K562 (cell line): Measurements from ENCODE around the gene SERTAD1. TPM values are rescaled to one million over a fixed set of nuclear protein-coding genes. Genes with fewer than 3 reads are reported as not detected.

ENCODE experiments used
- ADNP ChIP-seq: fragments of 200-800 bp; sonication (Bioruptor generic); IDR thresholded peaks from 2 replicates; pipeline ENCODE4 v1.6.1; 2016; ENCODE audit warnings: missing genetic modification characterization, missing compliant biosample characterization
- BCL6 ChIP-seq: fragments of 250-450 bp; sonication (Bioruptor Pico); IDR thresholded peaks from 2 replicates; pipeline ENCODE4 v1.4.0; 2020
- BRD4 ChIP-seq: fragments of 200-600 bp; sonication (generic); IDR thresholded peaks from 2 replicates; pipeline ENCODE4 v1.6.1; 2017; ENCODE audit warnings: inconsistent platforms
- GATA2 ChIP-seq: sonication (generic); formaldehyde crosslinking; IDR thresholded peaks from 2 replicates; pipeline ENCODE4 v1.4.0; 2020; ENCODE audit warnings: mild to moderate bottlenecking, missing genetic modification reagents
- IRF9 ChIP-seq: fragments of 450-650 bp; IDR thresholded peaks from 2 replicates; pipeline ENCODE4 v1.6.1; 2016; ENCODE audit warnings: missing biosample characterization, missing genetic modification characterization
- NFXL1 ChIP-seq: fragments of 450-650 bp; formaldehyde crosslinking; IDR thresholded peaks from 2 replicates; pipeline ENCODE4 v1.4.0; 2021; ENCODE audit warnings: mild to moderate bottlenecking
- NR2C2 ChIP-seq, 2 experiments: fragments of 200-800 bp in 1 of 2; sonication (Bioruptor generic) in 1 of 2; sonication (generic) in 1 of 2; formaldehyde crosslinking in 1 of 2; IDR thresholded peaks; 2 replicates each; pipeline versions ENCODE4 v1.6.1 to v1.8.0; 2016 to 2022; ENCODE audit warnings: mild to moderate bottlenecking in 1 of 2, missing compliant biosample characterization in 1 of 2, missing genetic modification characterization in 1 of 2, missing genetic modification reagents in 1 of 2
- NRF1 ChIP-seq, 2 experiments: fragments of 450-650 bp; IDR thresholded peaks in 1 of 2; conservative IDR thresholded peaks in 1 of 2; 2 replicates each; pipeline ENCODE4 v1.6.1; 2014; ENCODE audit warnings: mild to moderate bottlenecking in 2 of 2
- RBM17 ChIP-seq: fragments of 200-400 bp; formaldehyde crosslinking; IDR thresholded peaks from 2 replicates; pipeline ENCODE4 v1.6.1; 2017; ENCODE audit warnings: low read depth, mild to moderate bottlenecking, low read length, borderline replicate concordance
- SREBF2 ChIP-seq: sonication (generic); formaldehyde crosslinking; IDR thresholded peaks from 2 replicates; pipeline ENCODE4 v1.4.0; 2020; ENCODE audit warnings: mild to moderate bottlenecking, missing genetic modification reagents
- ZBTB49 ChIP-seq: sonication (generic); formaldehyde crosslinking; IDR thresholded peaks from 2 replicates; pipeline ENCODE4 v1.8.0; 2022; ENCODE audit warnings: missing genetic modification reagents, mild to moderate bottlenecking, borderline replicate concordance
- ZNF174 ChIP-seq: fragments of 250-450 bp; sonication (Bioruptor Pico); IDR thresholded peaks from 2 replicates; pipeline ENCODE4 v1.4.0; 2020; ENCODE audit warnings: mild to moderate bottlenecking
- ZNF24 ChIP-seq: fragments of 450-650 bp; IDR thresholded peaks from 2 replicates; pipeline ENCODE4 v1.6.1; 2016
- ZNF668 ChIP-seq: fragments of 250-450 bp; sonication (Bioruptor Pico); IDR thresholded peaks from 2 replicates; pipeline ENCODE4 v1.8.0; 2022; ENCODE audit warnings: mild to moderate bottlenecking, inconsistent platforms
- ZNF785 ChIP-seq: fragments of 250-450 bp; sonication (Bioruptor Pico); IDR thresholded peaks from 2 replicates; pipeline ENCODE4 v1.4.0; 2020; ENCODE audit warnings: mild to moderate bottlenecking
- polyA plus RNA-seq, 8 experiments: library from polyadenylated mRNA; depleted of rRNA in 4 of 8; stranded (reverse) in 5 of 8; unstranded in 3 of 8; fragments of >200 nt; fragmentation: Nextera tagmentation in 2 of 8; fragmentation: Illumina TruSeq in 1 of 8; extraction: Ambion mirVana in 2 of 8; extraction: Trizol in 1 of 8; gene quantifications; 2 replicates each; pipeline versions ENCODE4 v1.2.1 to v1.2.3, GENCODE V29; 2011 to 2014; ENCODE audit warnings: inconsistent platforms in 1 of 8, missing spikeins in 1 of 8
- total RNA-seq, 7 experiments: library from RNA; depleted of rRNA in 6 of 7; stranded (reverse); fragments of >200 nt in 6 of 7; fragmentation: Illumina TruSeq in 2 of 7; extraction: Trizol in 2 of 7; gene quantifications; 2 replicates each; pipeline versions ENCODE4 v1.2.1 to v1.2.3, GENCODE V29; 2011 to 2021; ENCODE audit warnings: low replicate concordance in 1 of 7
- TF ChIP-seq, protein P1 (sequence below): sonication (generic); formaldehyde crosslinking; IDR thresholded peaks from 2 replicates; pipeline ENCODE4 v1.8.0; 2022; ENCODE audit warnings: mild to moderate bottlenecking, missing genetic modification reagents
- TF ChIP-seq, protein P2 (sequence below): fragments of 450-650 bp; IDR thresholded peaks from 2 replicates; pipeline ENCODE4 v1.6.1; 2014; ENCODE audit warnings: low read depth, mild to moderate bottlenecking, moderate library complexity, borderline replicate concordance
- TF ChIP-seq, protein P3 (sequence below): sonication (generic); formaldehyde crosslinking; IDR thresholded peaks from 2 replicates; pipeline ENCODE4 v1.8.0; 2022; ENCODE audit warnings: mild to moderate bottlenecking, missing genetic modification reagents

The SERTAD1 gene
- total and polyA plus RNA-seq, 9 of the 15 experiments (the other 6 are each of a cell fraction or from before 2014, with no cell fraction given): 0.15 to 8.7 (median 4.9) TPM

DNA sequence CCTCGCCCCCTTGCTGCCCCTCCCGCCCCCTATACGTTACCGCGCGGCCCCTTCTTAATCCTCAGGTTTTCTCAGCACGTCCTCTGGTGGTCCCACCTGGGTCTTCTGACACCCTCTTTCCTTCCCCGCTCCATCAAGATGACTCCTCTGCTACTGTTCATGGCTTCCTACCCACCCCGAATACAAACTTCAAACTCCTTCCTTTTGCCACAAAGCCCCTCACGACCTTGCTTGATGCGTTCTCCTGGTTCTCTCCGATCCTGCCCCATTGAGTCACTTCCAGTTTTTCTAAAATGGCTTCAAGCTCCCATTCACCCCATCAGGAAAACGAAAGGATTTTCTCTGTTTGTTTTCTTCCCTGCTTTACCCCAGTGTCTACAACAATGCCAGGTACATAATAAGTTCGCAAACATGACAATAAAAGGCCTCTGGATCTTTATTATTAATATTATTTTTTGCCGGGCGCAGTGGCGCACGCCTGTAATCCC lies 19.1 kb upstream of the SERTAD1 start (continued):
- TF ChIP-seq, protein P1, sequence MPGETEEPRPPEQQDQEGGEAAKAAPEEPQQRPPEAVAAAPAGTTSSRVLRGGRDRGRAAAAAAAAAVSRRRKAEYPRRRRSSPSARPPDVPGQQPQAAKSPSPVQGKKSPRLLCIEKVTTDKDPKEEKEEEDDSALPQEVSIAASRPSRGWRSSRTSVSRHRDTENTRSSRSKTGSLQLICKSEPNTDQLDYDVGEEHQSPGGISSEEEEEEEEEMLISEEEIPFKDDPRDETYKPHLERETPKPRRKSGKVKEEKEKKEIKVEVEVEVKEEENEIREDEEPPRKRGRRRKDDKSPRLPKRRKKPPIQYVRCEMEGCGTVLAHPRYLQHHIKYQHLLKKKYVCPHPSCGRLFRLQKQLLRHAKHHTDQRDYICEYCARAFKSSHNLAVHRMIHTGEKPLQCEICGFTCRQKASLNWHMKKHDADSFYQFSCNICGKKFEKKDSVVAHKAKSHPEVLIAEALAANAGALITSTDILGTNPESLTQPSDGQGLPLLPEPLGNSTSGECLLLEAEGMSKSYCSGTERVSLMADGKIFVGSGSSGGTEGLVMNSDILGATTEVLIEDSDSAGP: no peak
- TF ChIP-seq ZBTB49: no peak
- TF ChIP-seq ZNF24: no peak
- TF ChIP-seq, protein P2, sequence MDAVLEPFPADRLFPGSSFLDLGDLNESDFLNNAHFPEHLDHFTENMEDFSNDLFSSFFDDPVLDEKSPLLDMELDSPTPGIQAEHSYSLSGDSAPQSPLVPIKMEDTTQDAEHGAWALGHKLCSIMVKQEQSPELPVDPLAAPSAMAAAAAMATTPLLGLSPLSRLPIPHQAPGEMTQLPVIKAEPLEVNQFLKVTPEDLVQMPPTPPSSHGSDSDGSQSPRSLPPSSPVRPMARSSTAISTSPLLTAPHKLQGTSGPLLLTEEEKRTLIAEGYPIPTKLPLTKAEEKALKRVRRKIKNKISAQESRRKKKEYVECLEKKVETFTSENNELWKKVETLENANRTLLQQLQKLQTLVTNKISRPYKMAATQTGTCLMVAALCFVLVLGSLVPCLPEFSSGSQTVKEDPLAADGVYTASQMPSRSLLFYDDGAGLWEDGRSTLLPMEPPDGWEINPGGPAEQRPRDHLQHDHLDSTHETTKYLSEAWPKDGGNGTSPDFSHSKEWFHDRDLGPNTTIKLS: no peak
- no peak for TF ChIP-seq ZNF785 (CRISPR knock-in tag)
- TF ChIP-seq IRF9 (tag): no peak
- TF ChIP-seq NR2C2 (CRISPR knock-in tag; IDR thresholded peaks at IDR 0.05): no peak
- TF ChIP-seq NR2C2 (tag; IDR thresholded peaks at IDR 0.05): no peak; the same call in 1 of the 2 replicates
- no peak for TF ChIP-seq BRD4
- no peak for TF ChIP-seq NRF1 (conservative IDR thresholded peaks at IDR 0.05 in 1 of 2, IDR thresholded peaks at IDR 0.05 in 1 of 2)
- TF ChIP-seq SREBF2: no peak
- TF ChIP-seq ZNF668 (CRISPR knock-in tag): no peak
- TF ChIP-seq GATA2 (CRISPR knock-in tag): no peak
- no peak for TF ChIP-seq ADNP (tag)
- no peak for TF ChIP-seq NFXL1 (CRISPR knock-in tag)
- no peak for TF ChIP-seq ZNF174 (CRISPR knock-in tag)
- TF ChIP-seq BCL6 (CRISPR knock-in tag): no peak
- TF ChIP-seq RBM17: no peak
- TF ChIP-seq, protein P3, sequence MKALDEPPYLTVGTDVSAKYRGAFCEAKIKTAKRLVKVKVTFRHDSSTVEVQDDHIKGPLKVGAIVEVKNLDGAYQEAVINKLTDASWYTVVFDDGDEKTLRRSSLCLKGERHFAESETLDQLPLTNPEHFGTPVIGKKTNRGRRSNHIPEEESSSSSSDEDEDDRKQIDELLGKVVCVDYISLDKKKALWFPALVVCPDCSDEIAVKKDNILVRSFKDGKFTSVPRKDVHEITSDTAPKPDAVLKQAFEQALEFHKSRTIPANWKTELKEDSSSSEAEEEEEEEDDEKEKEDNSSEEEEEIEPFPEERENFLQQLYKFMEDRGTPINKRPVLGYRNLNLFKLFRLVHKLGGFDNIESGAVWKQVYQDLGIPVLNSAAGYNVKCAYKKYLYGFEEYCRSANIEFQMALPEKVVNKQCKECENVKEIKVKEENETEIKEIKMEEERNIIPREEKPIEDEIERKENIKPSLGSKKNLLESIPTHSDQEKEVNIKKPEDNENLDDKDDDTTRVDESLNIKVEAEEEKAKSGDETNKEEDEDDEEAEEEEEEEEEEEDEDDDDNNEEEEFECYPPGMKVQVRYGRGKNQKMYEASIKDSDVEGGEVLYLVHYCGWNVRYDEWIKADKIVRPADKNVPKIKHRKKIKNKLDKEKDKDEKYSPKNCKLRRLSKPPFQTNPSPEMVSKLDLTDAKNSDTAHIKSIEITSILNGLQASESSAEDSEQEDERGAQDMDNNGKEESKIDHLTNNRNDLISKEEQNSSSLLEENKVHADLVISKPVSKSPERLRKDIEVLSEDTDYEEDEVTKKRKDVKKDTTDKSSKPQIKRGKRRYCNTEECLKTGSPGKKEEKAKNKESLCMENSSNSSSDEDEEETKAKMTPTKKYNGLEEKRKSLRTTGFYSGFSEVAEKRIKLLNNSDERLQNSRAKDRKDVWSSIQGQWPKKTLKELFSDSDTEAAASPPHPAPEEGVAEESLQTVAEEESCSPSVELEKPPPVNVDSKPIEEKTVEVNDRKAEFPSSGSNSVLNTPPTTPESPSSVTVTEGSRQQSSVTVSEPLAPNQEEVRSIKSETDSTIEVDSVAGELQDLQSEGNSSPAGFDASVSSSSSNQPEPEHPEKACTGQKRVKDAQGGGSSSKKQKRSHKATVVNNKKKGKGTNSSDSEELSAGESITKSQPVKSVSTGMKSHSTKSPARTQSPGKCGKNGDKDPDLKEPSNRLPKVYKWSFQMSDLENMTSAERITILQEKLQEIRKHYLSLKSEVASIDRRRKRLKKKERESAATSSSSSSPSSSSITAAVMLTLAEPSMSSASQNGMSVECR: no peak
